Upper lobe of left lung (tissue), 6 donors: Measurements from ENCODE around the gene ZNF91. TPM values are rescaled to one million over a fixed set of nuclear protein-coding genes. Genes with fewer than 3 reads are reported as not detected.

Experiments used
- ATAC-seq, 2 donors: fragments of 200-7000 bp; cut with Tn5 transposase; one replicate each; pipeline ENCODE4 v1.9.1; 2022; ENCODE audit warnings: mild to moderate bottlenecking in 2 of 2, moderate library complexity in 2 of 2; ENCODE audit not compliant: low FRiP score in 2 of 2
- DNase-seq, 2 donors: peaks; one replicate each; pipeline ENCODE4 v3.0.0-alpha.2; 2019 to 2020
- H3K27ac ChIP-seq, 4 donors: fragments of 200-600 bp; sonication (generic); one replicate each; pipeline ENCODE4 v1.5.1; 2016 to 2019
- H3K27me3 ChIP-seq, 4 donors: fragments of 200-600 bp; sonication (generic); one replicate each; pipeline ENCODE4 v1.5.1; 2017 to 2019
- H3K36me3 ChIP-seq, 4 donors: fragments of 200-600 bp; sonication (generic); one replicate each; pipeline ENCODE4 v1.5.1; 2016 to 2019
- H3K4me1 ChIP-seq, 4 donors: fragments of 200-600 bp; sonication (generic); one replicate each; pipeline ENCODE4 v1.5.1; 2018 to 2019
- H3K4me3 ChIP-seq, 4 donors: fragments of 200-600 bp; sonication (generic); one replicate each; pipeline ENCODE4 v1.5.1; 2017 to 2019; ENCODE audit warnings: mild to moderate bottlenecking in 2 of 4, moderate library complexity in 1 of 4
- H3K9me3 ChIP-seq, 4 donors: fragments of 200-600 bp; sonication (generic); one replicate each; pipeline ENCODE4 v1.5.1; 2018 to 2019
- CTCF ChIP-seq, 6 experiments: fragments of 450-650 bp in 4 of 6; fragments of 200-600 bp in 2 of 6; sonication (generic) in 2 of 6; IDR thresholded peaks; one replicate each; pipeline ENCODE4 v1.5.1; 2016 to 2019; ENCODE audit warnings: antibody characterized with exemption in 6 of 6
- EP300 ChIP-seq, 4 donors: sonication (generic); formaldehyde crosslinking; IDR thresholded peaks; one replicate each; pipeline ENCODE4 v1.5.1; 2017; ENCODE audit warnings: antibody characterized with exemption in 4 of 4, control low read depth in 2 of 4
- POLR2A ChIP-seq, 4 donors: fragments of 450-650 bp; IDR thresholded peaks; one replicate each; pipeline ENCODE4 v1.5.1; 2016 to 2017; ENCODE audit warnings: antibody characterized with exemption in 4 of 4, mild to moderate bottlenecking in 2 of 4
- POLR2AphosphoS5 ChIP-seq, 2 donors: sonication (generic); formaldehyde crosslinking; IDR thresholded peaks; one replicate each; pipeline ENCODE4 v1.5.1; 2017; ENCODE audit warnings: antibody characterized with exemption in 2 of 2
- WGBS, 2 donors: methylation state at CpG; one replicate each; pipeline ENCODE4 v1.1.5; 2017 to 2018; 5-methylcytosine and 5-hydroxymethylcytosine counted together
- total RNA-seq, 6 donors: library from RNA; depleted of rRNA in 4 of 6; stranded (reverse); fragments of >200 nt in 4 of 6; gene quantifications; one replicate each; pipeline versions ENCODE4 v1.1.0 to v1.2.1, GENCODE V29; 2016 to 2021
- donor health status: DM: no; HTN: no; CAD: no; lungs with moderate emphysema.
- donor health status: DM: no; HTN: yes; CAD: no; lungs with severe emphysema.

The ZNF91 gene
- total RNA-seq = 100 to 1,000 TPM in 2 of 6 donors, 10 to 100 TPM in 4; 37.2 to 134 (median 53.9) TPM

GRCh38 chr19:23395041-23395721, at the start of gene ZNF91:
ZNF91 (minus strand) TSS chr19:23395471; CDS start chr19:23395354, 117 bp downstream.
- Histone ChIP-seq H3K36me3 (peaks cover 0 to 3% (median 0%) of the 10 kb centered on the region in 4 donors), H3K27me3 (no peaks in the 10 kb centered on the region), H3K27ac (peak within 1 kb of the TSS; percentile 93 to 97 (median 96)), H3K4me1 (peaks cover 20 to 32% (median 23%) of the 10 kb centered on the region in 4 donors), H3K4me3 (peak within 1 kb of the TSS; percentile 31 to 89 (median 72)), H3K9me3 (peaks cover 0 to 5% (median 4%) of the 10 kb centered on the region in 4 donors)
- peak; percentile 99 for ATAC-seq
- peak; percentile 88 to 96 for TF ChIP-seq POLR2AphosphoS5 (IDR thresholded peaks at IDR 0.05)
- peak; percentile 46 to 95 (median 93) for TF ChIP-seq POLR2A (IDR thresholded peaks at IDR 0.05)
- TF ChIP-seq EP300 (IDR thresholded peaks at IDR 0.05) = no peak
- DNase-seq = peak; percentile 89 to 99
- WGBS, 2 donors = 0% methylated on average over 18 to 32 of the region's 32 CpGs

GRCh38 chr19:23440791-23441190, 45.5 kb upstream of the ZNF91 start:
- no peaks in the 10 kb centered on the region for H3K36me3 ChIP-seq
- WGBS, 2 donors = 66 to 74% methylated on average over 9 of the region's 9 CpGs
- H3K27me3 ChIP-seq = no peaks in the 10 kb centered on the region
- no peak for TF ChIP-seq EP300 (IDR thresholded peaks at IDR 0.05)
- TF ChIP-seq CTCF (IDR thresholded peaks at IDR 0.05) = peak in 1 of 6 experiments; percentile 14
- peaks cover 0 to 18% (median 4%) of the 10 kb centered on the region in 4 donors for H3K9me3 ChIP-seq
- ATAC-seq = no peak
- H3K4me3 ChIP-seq = no peak overlapping the region
- no peaks in the 10 kb centered on the region for H3K4me1 ChIP-seq
- H3K27ac ChIP-seq = no peak overlapping the region
- DNase-seq = no peak

- no peaks in the 10 kb centered on the region for H3K27me3 ChIP-seq
- no peaks in the 10 kb centered on the region for H3K36me3 ChIP-seq
- DNase-seq (no peak), ATAC-seq (no peak)
- no peak overlapping the region for H3K4me3 ChIP-seq
- TF ChIP-seq POLR2AphosphoS5 (IDR thresholded peaks at IDR 0.05) = no peak
- TF ChIP-seq EP300 (IDR thresholded peaks at IDR 0.05) = no peak
- TF ChIP-seq POLR2A (IDR thresholded peaks at IDR 0.05) = no peak
- TF ChIP-seq CTCF (IDR thresholded peaks at IDR 0.05) = no peak
- no peaks in the 10 kb centered on the region for H3K4me1 ChIP-seq
- H3K9me3 ChIP-seq = peaks cover 0 to 22% (median 4%) of the 10 kb centered on the region in 4 donors
- no peak overlapping the region for H3K27ac ChIP-seq
- WGBS, 2 donors = 87 to 88% methylated on average over 9 of the region's 9 CpGs
These were observed 44.9 kb upstream of the ZNF91 start for GRCh38 chr19:23440207-23440606.

- WGBS, 2 donors = 89 to 90% methylated on average over 8 of the region's 8 CpGs
These were observed 44.4 kb upstream of the ZNF91 start for GRCh38 chr19:23439623-23440022.

GRCh38 chr19:23437901-23438300, 42.6 kb upstream of the ZNF91 start:
- Histone ChIP-seq H3K27ac (no peak overlapping the region), H3K36me3 (no peaks in the 10 kb centered on the region), H3K4me1 (no peaks in the 10 kb centered on the region), H3K9me3 (peaks cover 0 to 22% (median 2%) of the 10 kb centered on the region in 4 donors), H3K4me3 (no peak overlapping the region), H3K27me3 (no peaks in the 10 kb centered on the region)
- DNase-seq (no peak), ATAC-seq (no peak)
- 72 to 76% methylated on average over 4 of the region's 4 CpGs for WGBS, 2 donors
- TF ChIP-seq POLR2AphosphoS5 (IDR thresholded peaks at IDR 0.05) (no peak), EP300 (IDR thresholded peaks at IDR 0.05) (no peak), CTCF (IDR thresholded peaks at IDR 0.05) (no peak), POLR2A (IDR thresholded peaks at IDR 0.05) (no peak)

More at GRCh38 chr19:23439623-23440022, 44.4 kb upstream of the ZNF91 start:
- Histone ChIP-seq H3K27ac (no peak overlapping the region), H3K27me3 (no peaks in the 10 kb centered on the region), H3K4me3 (no peak overlapping the region), H3K36me3 (no peaks in the 10 kb centered on the region), H3K4me1 (no peaks in the 10 kb centered on the region), H3K9me3 (peaks cover 0 to 22% (median 4%) of the 10 kb centered on the region in 4 donors)
- no peak for TF ChIP-seq EP300 (IDR thresholded peaks at IDR 0.05)
- no peak for TF ChIP-seq POLR2A (IDR thresholded peaks at IDR 0.05)
- TF ChIP-seq CTCF (IDR thresholded peaks at IDR 0.05) = no peak
- TF ChIP-seq POLR2AphosphoS5 (IDR thresholded peaks at IDR 0.05) = no peak
- ATAC-seq (no peak), DNase-seq (no peak)
